GM23338 (cell line): ENCODE results near the gene TCF7L2. TPM values are rescaled to one million over a fixed set of nuclear protein-coding genes. Genes with fewer than 3 reads are reported as not detected.

ENCODE experiments used
- ATAC-seq: fragments of 200-7000 bp; cut with Tn5 transposase; 3 replicates; pipeline ENCODE4 v1.9.1; 2020
- DNase-seq: peaks from one replicate; pipeline ENCODE4 v3.0.0-alpha.2; 2015; ENCODE audit warnings: low spot score
- H2AFZ ChIP-seq: fragments of 200-600 bp; sonication (generic); 2 replicates; pipeline ENCODE4 v1.8.0; 2016; ENCODE audit warnings: antibody characterized with exemption, mild to moderate bottlenecking, moderate library complexity
- H3F3A ChIP-seq: fragments of 200-600 bp; sonication (generic); replicated peaks from 2 replicates; pipeline ENCODE4 v1.8.0; 2017; ENCODE audit warnings: antibody characterized with exemption, mixed run types, low read depth
- H3K27ac ChIP-seq: fragments of 200-600 bp; sonication (generic); 2 replicates; pipeline ENCODE4 v1.6.1; 2016; ENCODE audit warnings: low read depth
- H3K27me3 ChIP-seq: fragments of 200-600 bp; sonication (generic); 2 replicates; pipeline ENCODE4 v1.8.0; 2016; ENCODE audit warnings: mild to moderate bottlenecking, mixed run types, moderate library complexity; ENCODE audit not compliant: insufficient read depth
- H3K36me3 ChIP-seq: fragments of 200-600 bp; sonication (generic); 2 replicates; pipeline ENCODE4 v1.8.0; 2016; ENCODE audit warnings: mild to moderate bottlenecking; ENCODE audit not compliant: insufficient read depth
- H3K4me1 ChIP-seq: fragments of 200-600 bp; sonication (generic); 2 replicates; pipeline ENCODE4 v1.8.0; 2016; ENCODE audit warnings: mild to moderate bottlenecking, moderate library complexity; ENCODE audit not compliant: insufficient read depth
- H3K4me2 ChIP-seq: fragments of 200-600 bp; sonication (generic); 2 replicates; pipeline ENCODE4 v1.7.1; 2017; ENCODE audit warnings: mixed run types
- H3K4me3 ChIP-seq: fragments of 200-600 bp; sonication (generic); 2 replicates; pipeline ENCODE4 v1.6.1; 2016; ENCODE audit warnings: mixed run types
- H3K79me2 ChIP-seq: fragments of 200-600 bp; sonication (generic); replicated peaks from 2 replicates; pipeline ENCODE4 v1.8.0; 2017; ENCODE audit warnings: mild to moderate bottlenecking; ENCODE audit not compliant: insufficient read depth
- H3K9me2 ChIP-seq: fragments of 200-600 bp; sonication (generic); 2 replicates; pipeline ENCODE4 v1.8.0; 2017; ENCODE audit not compliant: insufficient read depth
- H4K20me1 ChIP-seq: fragments of 200-600 bp; sonication (generic); replicated peaks from 2 replicates; pipeline ENCODE4 v1.8.0; 2017; ENCODE audit warnings: mild to moderate bottlenecking; ENCODE audit not compliant: insufficient read depth
- H3K27ac Mint-ChIP-seq: 2 replicates; pipeline ENCODE4 v1.8.0; 2020; ENCODE audit warnings: inconsistent platforms, mild to moderate bottlenecking, moderate library complexity, mixed read lengths
- H3K27me3 Mint-ChIP-seq: 3 replicates; pipeline ENCODE4 v1.8.0; 2022; ENCODE audit warnings: low read depth, mild to moderate bottlenecking, moderate library complexity, mixed read lengths, inconsistent platforms; ENCODE audit not compliant: insufficient read depth, poor library complexity
- H3K36me3 Mint-ChIP-seq: 3 replicates; pipeline ENCODE4 v1.8.0; 2021; ENCODE audit warnings: low read depth, mild to moderate bottlenecking, inconsistent platforms, moderate library complexity, mixed read lengths
- H3K4me1 Mint-ChIP-seq: 3 replicates; pipeline ENCODE4 v1.8.0; 2020; ENCODE audit warnings: mild to moderate bottlenecking, inconsistent platforms, mixed read lengths
- H3K4me3 Mint-ChIP-seq: 3 replicates; pipeline ENCODE4 v1.8.0; 2021; ENCODE audit warnings: moderate library complexity, mild to moderate bottlenecking, inconsistent platforms, mixed read lengths
- H3K9me3 Mint-ChIP-seq: 3 replicates; pipeline ENCODE4 v1.8.0; 2020; ENCODE audit warnings: moderate library complexity, mild to moderate bottlenecking, inconsistent platforms, mixed read lengths
- CREB1 ChIP-seq: fragments of 250-450 bp; sonication (Bioruptor Pico); IDR thresholded peaks from 2 replicates; pipeline ENCODE4 v1.5.0; 2020; ENCODE audit warnings: low read depth, mild to moderate bottlenecking, moderate library complexity
- CTCF ChIP-seq, 2 experiments: fragments of 200-600 bp in 1 of 2; sonication (generic) in 1 of 2; conservative IDR thresholded peaks; 2 replicates each; pipeline versions ENCODE4 v1.5.1 to v1.6.1; 2016 to 2017; ENCODE audit warnings: antibody characterized with exemption in 2 of 2, low read depth in 2 of 2, mild to moderate bottlenecking in 2 of 2, moderate library complexity in 1 of 2
- ETS1 ChIP-seq: IDR thresholded peaks from 2 replicates; pipeline ENCODE4 v1.6.1; 2016; ENCODE audit warnings: antibody characterized with exemption
- EZH2 ChIP-seq: fragments of 200-600 bp; sonication (generic); IDR thresholded peaks from one replicate; pipeline ENCODE4 v1.8.0; 2017; ENCODE audit warnings: antibody characterized with exemption, mild to moderate bottlenecking, low read depth; ENCODE audit not compliant: unreplicated experiment
- EZH2phosphoT487 ChIP-seq: fragments of 200-600 bp; sonication (generic); IDR thresholded peaks from one replicate; pipeline ENCODE4 v1.8.1; 2018; ENCODE audit warnings: antibody characterized with exemption; ENCODE audit not compliant: unreplicated experiment
- JUNB ChIP-seq: IDR thresholded peaks from one replicate; pipeline ENCODE4 v1.6.1; 2016; ENCODE audit warnings: antibody characterized with exemption; ENCODE audit not compliant: unreplicated experiment
- NANOG ChIP-seq: IDR thresholded peaks from 2 replicates; pipeline ENCODE4 v1.6.1; 2016; ENCODE audit warnings: antibody characterized with exemption, borderline replicate concordance
- POLR2AphosphoS5 ChIP-seq: IDR thresholded peaks from 2 replicates; pipeline ENCODE4 v1.6.1; 2016; ENCODE audit warnings: antibody characterized with exemption, low read depth
- REST ChIP-seq: IDR thresholded peaks from one replicate; pipeline ENCODE4 v1.6.1; 2018; ENCODE audit warnings: antibody characterized with exemption; ENCODE audit not compliant: unreplicated experiment
- STAT1 ChIP-seq: IDR thresholded peaks from one replicate; pipeline ENCODE4 v1.6.1; 2016; ENCODE audit warnings: antibody characterized with exemption; ENCODE audit not compliant: unreplicated experiment
- ZNF114 ChIP-seq: fragments of 250-450 bp; sonication (Bioruptor Pico); IDR thresholded peaks from 2 replicates; pipeline ENCODE4 v1.5.0; 2020; ENCODE audit warnings: mild to moderate bottlenecking, moderate library complexity
- ZNF331 ChIP-seq: fragments of 250-450 bp; sonication (Bioruptor Pico); IDR thresholded peaks from 2 replicates; pipeline ENCODE4 v1.5.0; 2020; ENCODE audit warnings: low read depth, mild to moderate bottlenecking, moderate library complexity
- ZNF462 ChIP-seq: fragments of 250-450 bp; sonication (Bioruptor Pico); IDR thresholded peaks from 2 replicates; pipeline ENCODE4 v1.5.0; 2020; ENCODE audit warnings: mild to moderate bottlenecking, moderate library complexity
- polyA plus RNA-seq: library from polyadenylated mRNA; unstranded; fragments of >200 nt; fragmentation: Nextera tagmentation; extraction: Ambion mirVana; gene quantifications from 2 replicates; pipeline ENCODE4 v1.2.1, GENCODE V29; 2016
- total RNA-seq: library from RNA; depleted of rRNA; stranded (reverse); fragments of >200 nt; shearing (Covaris generic); gene quantifications from 2 replicates; pipeline ENCODE4 v1.2.3, GENCODE V29; 2014

Gene TCF7L2
- total and polyA plus RNA-seq, 2 experiments from 2014 or later = 32.2 to 80.8 TPM

- Histone ChIP-seq H3K9me2 (no peaks in the 10 kb centered on the region), H3K79me2 (no peaks in the 10 kb centered on the region), H3K4me1 (no peaks in the 10 kb centered on the region), H3K27ac (no peak overlapping the region), H4K20me1 (no peaks in the 10 kb centered on the region), H3K4me3 (no peak overlapping the region), H2AFZ (0 out of 2 replicates have a peak overlapping the region, but pooled peaks have one; percentile 80), H3F3A (no peaks in the 10 kb centered on the region), H3K4me2 (no peak overlapping the region), H3K27me3 (no peaks in the 10 kb centered on the region), H3K36me3 (no peaks in the 10 kb centered on the region)
- no peak; the same call in 2 of the 3 replicates for ATAC-seq
- no peak for DNase-seq
- H3K4me3 Mint-ChIP-seq = no peak overlapping the region
- H3K9me3 Mint-ChIP-seq = no peaks in the 10 kb centered on the region
- peaks cover 2% of the 10 kb centered on the region; the same call in 2 of the 3 replicates for H3K4me1 Mint-ChIP-seq
- TF ChIP-seq ZNF462 (CRISPR knock-in tag) (no peak), NANOG (no peak), REST (no peak), ZNF331 (no peak), STAT1 (no peak), CTCF (conservative IDR thresholded peaks at IDR 0.05; ENCODE audit: low read depth in 2 of 2) (no peak), EZH2 (no peak), EZH2phosphoT487 (no peak), POLR2AphosphoS5 (no peak), ZNF114 (CRISPR knock-in tag) (no peak), JUNB (no peak), ETS1 (no peak), CREB1 (no peak)
- H3K27ac Mint-ChIP-seq = no peak overlapping the region
- H3K36me3 Mint-ChIP-seq = no peaks in the 10 kb centered on the region
- peaks cover 5% of the 10 kb centered on the region for H3K27me3 Mint-ChIP-seq
These were observed 249.4 kb downstream of the TCF7L2 start for GRCh38 chr10:113199459-113199858.
